ENCODE measurements around the gene ELL.

ELL gene

GRCh38 chr19:18500799-18501198 lies 21.1 kb downstream of the ELL start:
- no peaks in the 10 kb centered on the region for H3K9me3 ChIP-seq (replicated peaks in 1 of 2; ENCODE audit: control insufficient read depth in 2 of 2, insufficient read depth in 1 of 2, low read depth in 1 of 2, low read length in 2 of 2)
- no peak overlapping the region for H3K4ac ChIP-seq (ENCODE audit: low read length)
- no peak overlapping the region for H3K9ac ChIP-seq (ENCODE audit: low read depth, low read length, poor library complexity)
- H3K4me2 ChIP-seq (ENCODE audit: insufficient read depth, low read length, poor library complexity, severe bottlenecking), result no peak overlapping the region
- H3K14ac ChIP-seq (ENCODE audit: low read length), result no peak overlapping the region
- H2BK120ac ChIP-seq (ENCODE audit: low read depth, low read length), result no peak overlapping the region
- DNase-seq (ENCODE audit: low spot score), result no peak
- no peak overlapping the region for H3K18ac ChIP-seq (ENCODE audit: low read length)
- no peak overlapping the region for H2BK15ac ChIP-seq (ENCODE audit: low read length)
- no peak overlapping the region for H2AK5ac ChIP-seq (ENCODE audit: low read depth, low read length)
- H3K27ac ChIP-seq (replicated peaks; ENCODE audit: low read length), result no peak overlapping the region
- H3K4me1 ChIP-seq (ENCODE audit: control insufficient read depth in 2 of 2, insufficient read depth in 1 of 2, low read depth in 1 of 2, low read length in 2 of 2), result peaks cover 5 to 7% of the 10 kb centered on the region in 2 donors
- peak overlapping the region; percentile 16 for H2BK5ac ChIP-seq (ENCODE audit: low read length)
- no CpG with 5 or more reads among the region's 11 CpGs for WGBS, 2 donors (ENCODE audit: extremely low coverage in 2 of 2, insufficient read length in 2 of 2, insufficient replicate concordance in 1 of 2)
- H2BK12ac ChIP-seq (ENCODE audit: low read length), result no peak overlapping the region
- no peak overlapping the region for H4K91ac ChIP-seq (ENCODE audit: low read depth, low read length, poor library complexity)
- H3K79me1 ChIP-seq (ENCODE audit: low read depth, low read length), result peaks cover 13% of the 10 kb centered on the region
- H3K23ac ChIP-seq (ENCODE audit: low read depth, low read length, poor library complexity), result no peak overlapping the region
- H2AFZ ChIP-seq (ENCODE audit: low read length), result no peak overlapping the region
- no peak overlapping the region for H4K8ac ChIP-seq (ENCODE audit: low read depth, low read length)
- peaks cover 0 to 2% (median 0%) of the 10 kb centered on the region in 3 experiments for H3K27me3 ChIP-seq (ENCODE audit: control insufficient read depth in 3 of 3, insufficient read depth in 3 of 3, low read depth in 1 of 3, low read length in 3 of 3)
- no peaks in the 10 kb centered on the region for H3K36me3 ChIP-seq (replicated peaks in 1 of 2; ENCODE audit: control insufficient read depth in 2 of 2, insufficient read depth in 2 of 2, low read length in 2 of 2)
- H3K4me3 ChIP-seq (ENCODE audit: low read length in 2 of 2), result no peak overlapping the region

- Histone ChIP-seq H3K4ac (ENCODE audit: low read length) (no peak overlapping the region), H3K9ac (ENCODE audit: low read depth, low read length, poor library complexity) (no peak overlapping the region), H3K4me1 (ENCODE audit: control insufficient read depth in 2 of 2, insufficient read depth in 1 of 2, low read depth in 1 of 2, low read length in 2 of 2) (peaks cover 5 to 10% of the 10 kb centered on the region in 2 donors), H2AK5ac (ENCODE audit: low read depth, low read length) (no peak overlapping the region), H2BK120ac (ENCODE audit: low read depth, low read length) (peak overlapping the region; percentile 37), H3K27ac (replicated peaks; ENCODE audit: low read length) (no peak overlapping the region), H4K8ac (ENCODE audit: low read depth, low read length) (no peak overlapping the region), H2BK5ac (ENCODE audit: low read length) (no peak overlapping the region), H3K79me1 (ENCODE audit: low read depth, low read length) (peaks cover 13% of the 10 kb centered on the region), H3K27me3 (ENCODE audit: control insufficient read depth in 3 of 3, insufficient read depth in 3 of 3, low read depth in 1 of 3, low read length in 3 of 3) (peaks cover 0 to 2% (median 0%) of the 10 kb centered on the region in 3 experiments), H3K36me3 (replicated peaks in 1 of 2; ENCODE audit: control insufficient read depth in 2 of 2, insufficient read depth in 2 of 2, low read length in 2 of 2) (no peaks in the 10 kb centered on the region), H2AFZ (ENCODE audit: low read length) (no peak overlapping the region), H3K14ac (ENCODE audit: low read length) (no peak overlapping the region), H2BK12ac (ENCODE audit: low read length) (no peak overlapping the region), H3K23ac (ENCODE audit: low read depth, low read length, poor library complexity) (no peak overlapping the region), H3K4me3 (ENCODE audit: low read length in 2 of 2) (no peak overlapping the region), H3K18ac (ENCODE audit: low read length) (no peak overlapping the region), H3K9me3 (replicated peaks in 1 of 2; ENCODE audit: control insufficient read depth in 2 of 2, insufficient read depth in 1 of 2, low read depth in 1 of 2, low read length in 2 of 2) (no peaks in the 10 kb centered on the region), H2BK15ac (ENCODE audit: low read length) (no peak overlapping the region), H4K91ac (ENCODE audit: low read depth, low read length, poor library complexity) (no peak overlapping the region), H3K4me2 (ENCODE audit: insufficient read depth, low read length, poor library complexity, severe bottlenecking) (no peak overlapping the region)
- WGBS, 2 donors (ENCODE audit: extremely low coverage in 2 of 2, insufficient read length in 2 of 2, insufficient replicate concordance in 1 of 2), result no CpG with 5 or more reads among the region's 7 CpGs
- DNase-seq (ENCODE audit: low spot score), result no peak
Measured at GRCh38 chr19:18500376-18500775, 21.5 kb downstream of the ELL start.

GRCh38 chr19:18499055-18499775 lies 22.7 kb downstream of the ELL start:
- Histone ChIP-seq H3K18ac (ENCODE audit: low read length) (no peak overlapping the region), H2AFZ (ENCODE audit: low read length) (no peak overlapping the region), H4K8ac (ENCODE audit: low read depth, low read length) (no peak overlapping the region), H3K79me1 (ENCODE audit: low read depth, low read length) (peaks cover 15% of the 10 kb centered on the region), H2AK5ac (ENCODE audit: low read depth, low read length) (no peak overlapping the region), H2BK12ac (ENCODE audit: low read length) (no peak overlapping the region), H2BK120ac (ENCODE audit: low read depth, low read length) (no peak overlapping the region), H3K9ac (ENCODE audit: low read depth, low read length, poor library complexity) (peak overlapping the region; percentile 67), H3K23ac (ENCODE audit: low read depth, low read length, poor library complexity) (no peak overlapping the region), H3K4ac (ENCODE audit: low read length) (peak overlapping the region; percentile 55), H3K9me3 (replicated peaks in 1 of 2; ENCODE audit: control insufficient read depth in 2 of 2, insufficient read depth in 1 of 2, low read depth in 1 of 2, low read length in 2 of 2) (no peaks in the 10 kb centered on the region), H3K27ac (replicated peaks; ENCODE audit: low read length) (no peak overlapping the region), H2BK15ac (ENCODE audit: low read length) (no peak overlapping the region), H3K14ac (ENCODE audit: low read length) (peak overlapping the region; percentile 5), H2BK5ac (ENCODE audit: low read length) (no peak overlapping the region), H3K4me2 (ENCODE audit: insufficient read depth, low read length, poor library complexity, severe bottlenecking) (no peak overlapping the region), H4K91ac (ENCODE audit: low read depth, low read length, poor library complexity) (no peak overlapping the region), H3K27me3 (ENCODE audit: control insufficient read depth in 3 of 3, insufficient read depth in 3 of 3, low read depth in 1 of 3, low read length in 3 of 3) (peaks cover 0 to 2% (median 0%) of the 10 kb centered on the region in 3 experiments), H3K4me3 (ENCODE audit: low read length in 2 of 2) (no peak overlapping the region), H3K36me3 (replicated peaks in 1 of 2; ENCODE audit: control insufficient read depth in 2 of 2, insufficient read depth in 2 of 2, low read length in 2 of 2) (no peaks in the 10 kb centered on the region), H3K4me1 (ENCODE audit: control insufficient read depth in 2 of 2, insufficient read depth in 1 of 2, low read depth in 1 of 2, low read length in 2 of 2) (peaks cover 11 to 14% of the 10 kb centered on the region in 2 donors)
- no CpG with 5 or more reads among the region's 7 CpGs for WGBS, 2 donors (ENCODE audit: extremely low coverage in 2 of 2, insufficient read length in 2 of 2, insufficient replicate concordance in 1 of 2)
- DNase-seq (ENCODE audit: low spot score), result no peak

GRCh38 chr19:18496980-18497256 lies 25.0 kb downstream of the ELL start:
- no peak overlapping the region for H3K14ac ChIP-seq (ENCODE audit: low read length)
- H4K8ac ChIP-seq (ENCODE audit: low read depth, low read length), result no peak overlapping the region
- peaks cover 11% of the 10 kb centered on the region for H3K79me1 ChIP-seq (ENCODE audit: low read depth, low read length)
- H3K4ac ChIP-seq (ENCODE audit: low read length), result no peak overlapping the region
- H2BK15ac ChIP-seq (ENCODE audit: low read length), result no peak overlapping the region
- no peak overlapping the region for H3K23ac ChIP-seq (ENCODE audit: low read depth, low read length, poor library complexity)
- no CpG with 5 or more reads among the region's 4 CpGs for WGBS, 2 donors (ENCODE audit: extremely low coverage in 2 of 2, insufficient read length in 2 of 2, insufficient replicate concordance in 1 of 2)
- H3K9me3 ChIP-seq (replicated peaks in 1 of 2; ENCODE audit: control insufficient read depth in 2 of 2, insufficient read depth in 1 of 2, low read depth in 1 of 2, low read length in 2 of 2), result no peaks in the 10 kb centered on the region
- H3K36me3 ChIP-seq (replicated peaks in 1 of 2; ENCODE audit: control insufficient read depth in 2 of 2, insufficient read depth in 2 of 2, low read length in 2 of 2), result no peaks in the 10 kb centered on the region
- no peak overlapping the region for H3K4me2 ChIP-seq (ENCODE audit: insufficient read depth, low read length, poor library complexity, severe bottlenecking)
- no peak overlapping the region for H2BK5ac ChIP-seq (ENCODE audit: low read length)
- H2AFZ ChIP-seq (ENCODE audit: low read length), result no peak overlapping the region
- H3K9ac ChIP-seq (ENCODE audit: low read depth, low read length, poor library complexity), result no peak overlapping the region
- no peak for DNase-seq (ENCODE audit: low spot score)
- H4K91ac ChIP-seq (ENCODE audit: low read depth, low read length, poor library complexity), result no peak overlapping the region
- H3K18ac ChIP-seq (ENCODE audit: low read length), result no peak overlapping the region
- no peak overlapping the region for H3K4me3 ChIP-seq (ENCODE audit: low read length in 2 of 2)
- H3K4me1 ChIP-seq (ENCODE audit: control insufficient read depth in 2 of 2, insufficient read depth in 1 of 2, low read depth in 1 of 2, low read length in 2 of 2), result peaks cover 12% of the 10 kb centered on the region in 2 donors
- no peak overlapping the region for H3K27ac ChIP-seq (replicated peaks; ENCODE audit: low read length)
- no peak overlapping the region for H2AK5ac ChIP-seq (ENCODE audit: low read depth, low read length)
- no peak overlapping the region for H2BK12ac ChIP-seq (ENCODE audit: low read length)
- H3K27me3 ChIP-seq (ENCODE audit: control insufficient read depth in 3 of 3, insufficient read depth in 3 of 3, low read depth in 1 of 3, low read length in 3 of 3), result peaks cover 0 to 2% (median 0%) of the 10 kb centered on the region in 3 experiments
- no peak overlapping the region for H2BK120ac ChIP-seq (ENCODE audit: low read depth, low read length)
